Pancreas (tissue), 10 donors: Measurements from ENCODE around the gene TTC22. TPM values are rescaled to one million over a fixed set of nuclear protein-coding genes. Genes with fewer than 3 reads are reported as not detected.

Experiments used
- ATAC-seq, 4 donors: fragments of 200-7000 bp; cut with Tn5 transposase; one replicate each; pipeline versions ENCODE4 v1.8.0 to v1.9.1; 2020; ENCODE audit warnings: mild to moderate bottlenecking in 4 of 4, moderate library complexity in 4 of 4
- DNase-seq, 6 donors: peaks; one replicate each; pipeline ENCODE4 v3.0.0-alpha.2; 2020
- FAIRE-seq: peaks from 2 replicates; lab custom pipeline; 2012; peaks lifted over from hg19 to GRCh38; lab: Jason Lieb, UNC
- H3K27ac ChIP-seq, 4 donors: fragments of 200-600 bp; sonication (generic); 1 replicate in 3 of 4; 2 replicates in 1 of 4; pipeline versions ENCODE4 v1.5.0 to v1.8.0; 2020
- H3K27me3 ChIP-seq, 4 donors: fragments of 200-600 bp; one replicate each; pipeline ENCODE4 v1.8.0; 2021
- H3K36me3 ChIP-seq, 3 donors: fragments of 200-600 bp; sonication (generic) in 1 of 3; one replicate each; pipeline versions ENCODE4 v1.5.0 to v1.8.0; 2020 to 2021
- H3K4me1 ChIP-seq, 3 donors: fragments of 200-600 bp; one replicate each; pipeline ENCODE4 v1.8.0; 2021
- H3K4me3 ChIP-seq, 4 donors: fragments of 200-600 bp; sonication (generic) in 2 of 4; one replicate each; pipeline versions ENCODE4 v1.5.0 to v1.8.0; 2020 to 2021
- H3K9me3 ChIP-seq, 4 donors: fragments of 200-600 bp; one replicate each; pipeline ENCODE4 v1.8.0; 2021
- WGBS, 2 donors: extraction: QIAGEN DNeasy Blood & Tissue Kit; methylation state at CpG; one replicate each; pipeline ENCODE4 v1.1.7; 2013; 5-methylcytosine and 5-hydroxymethylcytosine counted together
- intact Hi-C, 3 donors: fragments of 100-400 bp; cut with DNase I; formaldehyde crosslinking; loops; one replicate each; pipeline versions ENCODE4 v1.11.1 to v1.14.2; 2022
- polyA plus RNA-seq, 2 donors: library from polyadenylated mRNA; stranded (reverse); fragments of 200-250 nt; gene quantifications; one replicate each; pipeline ENCODE4 v1.2.3, GENCODE V29; 2013
- total RNA-seq, 6 donors: library from RNA; stranded (reverse); fragmentation: NEBNext Ultra II Directional in 4 of 6; extraction: Animal tissue kit (Norgen Biotek cat#: 25700) in 4 of 6; gene quantifications; one replicate each; pipeline versions ENCODE4 v1.2.1 to v1.2.4, GENCODE V29; 2021 to 2023
- TF ChIP-seq, protein P1 (sequence below), 4 donors: fragments of 200-600 bp; sonication (generic) in 3 of 4; IDR thresholded peaks; one replicate each; pipeline versions ENCODE4 v1.5.0 to v1.8.0; 2021; ENCODE audit warnings: antibody characterized with exemption in 4 of 4
- donor health status: healthy with polysubstance abuse.
- donor health status: DM: no; HTN: no; CAD: no; lungs with moderate emphysema.
- donor health status: DM: no; HTN: no; CAD: no.
- donor health status: control.
- donor health status: control.
- donor health status: Bipolar disorder and iron deficiency.
- donor health status: DM: yes; HTN: yes; CAD: no.
- donor health status: DM: no; HTN: no; CAD: no.
- donor health status: DM: no; HTN: no; CAD: no.
- donor health status: DM: yes; HTN: yes; CAD: no.

TTC22 gene
- total and polyA plus RNA-seq, 8 donors: 6.1 to 10.6 (median 7.1) TPM

DNA sequence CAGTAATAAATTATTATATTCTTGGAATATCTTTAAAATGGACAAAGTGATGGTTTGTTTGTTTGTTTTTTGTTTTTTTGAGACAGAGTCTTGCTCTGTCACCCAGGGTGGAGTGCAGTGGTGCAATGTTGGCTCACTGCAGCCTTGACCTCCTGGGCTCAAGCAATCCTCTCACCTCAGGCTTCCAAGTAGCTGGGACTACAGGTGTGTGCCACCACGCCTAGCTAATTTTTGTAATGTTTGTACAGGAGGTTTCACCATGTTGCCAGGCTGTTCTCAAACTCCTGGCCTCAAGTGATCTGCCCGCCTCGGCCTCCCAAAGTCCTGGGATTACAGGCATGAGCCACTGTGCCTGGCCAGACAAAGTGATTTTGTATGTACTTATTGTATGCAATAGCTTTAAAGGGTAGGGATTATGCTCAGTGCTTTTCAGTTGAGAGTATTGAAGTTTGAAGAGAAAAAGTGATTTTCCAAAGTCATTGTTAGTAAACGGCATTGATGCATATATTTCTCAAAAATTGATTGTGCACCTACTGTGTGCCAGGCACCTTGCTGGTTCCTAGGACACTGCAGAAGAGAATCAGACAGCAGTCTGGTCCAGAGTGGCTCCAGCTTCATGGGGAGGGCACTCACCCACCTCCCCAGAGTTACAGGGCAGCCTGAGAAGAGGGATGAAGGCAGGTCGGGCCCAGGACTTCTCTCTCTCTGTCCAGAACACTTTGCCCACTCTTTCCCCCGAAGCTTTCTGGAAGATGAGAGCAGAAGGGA lies 34.2 kb upstream of the TTC22 start:
- DNase-seq (no peak), ATAC-seq (no peak), FAIRE-seq (no peak)
- Histone ChIP-seq H3K36me3 (no peaks in the 10 kb centered on the region), H3K27ac (no peak overlapping the region), H3K9me3 (no peaks in the 10 kb centered on the region), H3K4me3 (no peak overlapping the region), H3K4me1 (no peaks in the 10 kb centered on the region), H3K27me3 (no peaks in the 10 kb centered on the region)
- WGBS, 2 donors: 78% methylated on average over 6 of the region's 6 CpGs
- intact Hi-C loops: no loop called here
- TF ChIP-seq, protein P1, sequence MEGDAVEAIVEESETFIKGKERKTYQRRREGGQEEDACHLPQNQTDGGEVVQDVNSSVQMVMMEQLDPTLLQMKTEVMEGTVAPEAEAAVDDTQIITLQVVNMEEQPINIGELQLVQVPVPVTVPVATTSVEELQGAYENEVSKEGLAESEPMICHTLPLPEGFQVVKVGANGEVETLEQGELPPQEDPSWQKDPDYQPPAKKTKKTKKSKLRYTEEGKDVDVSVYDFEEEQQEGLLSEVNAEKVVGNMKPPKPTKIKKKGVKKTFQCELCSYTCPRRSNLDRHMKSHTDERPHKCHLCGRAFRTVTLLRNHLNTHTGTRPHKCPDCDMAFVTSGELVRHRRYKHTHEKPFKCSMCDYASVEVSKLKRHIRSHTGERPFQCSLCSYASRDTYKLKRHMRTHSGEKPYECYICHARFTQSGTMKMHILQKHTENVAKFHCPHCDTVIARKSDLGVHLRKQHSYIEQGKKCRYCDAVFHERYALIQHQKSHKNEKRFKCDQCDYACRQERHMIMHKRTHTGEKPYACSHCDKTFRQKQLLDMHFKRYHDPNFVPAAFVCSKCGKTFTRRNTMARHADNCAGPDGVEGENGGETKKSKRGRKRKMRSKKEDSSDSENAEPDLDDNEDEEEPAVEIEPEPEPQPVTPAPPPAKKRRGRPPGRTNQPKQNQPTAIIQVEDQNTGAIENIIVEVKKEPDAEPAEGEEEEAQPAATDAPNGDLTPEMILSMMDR (IDR thresholded peaks at IDR 0.05): no peak

DNA sequence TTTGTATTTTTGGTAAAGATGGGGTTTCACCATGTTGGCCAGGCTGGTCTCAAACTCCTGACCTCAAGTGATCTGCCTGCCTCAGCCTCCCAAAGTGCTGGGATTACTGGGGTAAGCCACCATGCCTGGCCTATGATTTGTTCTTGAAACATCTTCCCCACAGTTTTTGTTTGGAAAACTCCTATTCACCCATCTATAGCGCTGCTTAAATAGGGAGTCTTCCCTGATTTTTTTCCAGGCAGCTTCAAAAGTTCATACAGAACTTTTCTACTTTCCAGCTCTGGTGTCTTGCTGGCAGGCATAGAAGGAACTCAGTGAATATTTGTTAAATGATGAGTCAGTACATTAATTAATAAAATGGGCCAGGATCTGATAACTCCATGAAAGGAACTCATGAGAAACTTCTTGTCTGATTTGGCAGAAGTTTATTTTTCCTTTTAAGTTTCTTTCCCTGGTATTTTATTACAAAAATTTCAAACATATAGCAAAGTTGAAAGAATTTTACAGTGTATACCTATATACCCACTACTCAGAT lies 33.0 kb upstream of the TTC22 start:
- no peak for DNase-seq
- FAIRE-seq: no peak
- H3K27me3 ChIP-seq: no peaks in the 10 kb centered on the region
- H3K4me1 ChIP-seq: no peaks in the 10 kb centered on the region
- no peaks in the 10 kb centered on the region for H3K9me3 ChIP-seq
- WGBS, 2 donors: 99 to 100% methylated on average over 1 of the region's 1 CpG
- intact Hi-C loops: no loop called here
- H3K27ac ChIP-seq: no peak overlapping the region
- no peak for ATAC-seq
- TF ChIP-seq, protein P1 (IDR thresholded peaks at IDR 0.05): no peak
- H3K4me3 ChIP-seq: no peak overlapping the region
- no peaks in the 10 kb centered on the region for H3K36me3 ChIP-seq

DNA sequence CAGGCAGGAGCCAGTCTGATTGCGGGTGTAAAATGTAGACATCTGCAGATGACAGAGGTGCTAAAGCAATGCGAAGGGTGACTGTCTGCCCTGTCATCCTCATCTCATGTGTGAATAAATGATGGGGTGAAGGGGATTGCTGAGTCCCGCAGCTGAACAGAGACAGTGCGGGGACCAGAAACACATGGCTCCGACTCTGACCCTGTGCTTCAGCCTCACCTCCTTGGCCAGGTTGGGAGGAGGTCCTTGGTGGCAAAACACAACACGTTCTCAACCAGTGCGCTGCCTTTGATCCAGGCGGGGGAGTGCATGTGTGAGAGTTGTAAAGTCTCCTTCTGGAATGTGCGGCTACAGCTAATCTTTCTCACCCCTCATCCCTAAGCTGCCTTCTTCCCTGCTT lies 32.0 kb upstream of the TTC22 start:
- ATAC-seq (no peak), DNase-seq (no peak), FAIRE-seq (no peak)
- Histone ChIP-seq H3K4me1 (no peaks in the 10 kb centered on the region), H3K27me3 (no peaks in the 10 kb centered on the region), H3K27ac (no peak overlapping the region), H3K36me3 (no peaks in the 10 kb centered on the region), H3K9me3 (no peaks in the 10 kb centered on the region), H3K4me3 (no peak overlapping the region)
- intact Hi-C loops: no loop called here
- WGBS, 2 donors: 85 to 90% methylated on average over 9 of the region's 9 CpGs
- TF ChIP-seq, protein P1 (IDR thresholded peaks at IDR 0.05): no peak

DNA sequence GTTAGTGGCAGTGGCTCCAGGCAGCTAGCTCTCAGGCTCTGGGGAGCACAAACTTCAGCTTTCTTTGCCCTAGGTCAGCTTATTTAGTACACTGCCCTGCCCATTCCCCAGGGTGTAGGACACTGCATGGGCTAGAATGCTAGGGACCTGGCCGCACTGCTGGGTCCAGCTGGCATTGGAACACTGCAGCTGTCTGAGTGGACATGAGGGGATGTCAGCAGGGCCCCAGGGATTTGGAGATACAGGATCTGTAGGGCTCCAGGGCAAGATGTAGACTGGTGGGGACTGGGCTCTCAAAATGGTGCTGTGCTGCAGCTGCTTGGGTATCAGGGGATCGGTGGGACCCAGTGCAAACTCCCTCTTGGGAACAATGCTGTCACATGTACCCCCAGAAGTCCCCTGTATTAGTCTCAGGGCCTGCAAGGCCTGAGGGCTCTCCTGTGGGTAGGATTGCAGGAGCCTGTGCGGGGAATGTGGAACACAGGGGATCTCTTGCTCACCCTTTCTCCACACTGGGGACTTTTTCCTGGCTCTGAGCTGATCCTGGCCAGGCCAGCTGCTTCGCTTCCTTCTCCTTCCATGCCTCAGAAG lies 25.2 kb upstream of the TTC22 start:
- FAIRE-seq (no peak), DNase-seq (no peak), ATAC-seq (no peak)
- no peaks in the 10 kb centered on the region for H3K36me3 ChIP-seq
- H3K4me1 ChIP-seq: no peaks in the 10 kb centered on the region
- no peaks in the 10 kb centered on the region for H3K9me3 ChIP-seq
- no peak overlapping the region for H3K4me3 ChIP-seq
- WGBS, 2 donors: 94 to 97% methylated on average over 4 of the region's 4 CpGs
- H3K27me3 ChIP-seq: no peaks in the 10 kb centered on the region
- TF ChIP-seq, protein P1 (IDR thresholded peaks at IDR 0.05): no peak
- intact Hi-C loops: no loop called here
- H3K27ac ChIP-seq: no peak overlapping the region

DNA sequence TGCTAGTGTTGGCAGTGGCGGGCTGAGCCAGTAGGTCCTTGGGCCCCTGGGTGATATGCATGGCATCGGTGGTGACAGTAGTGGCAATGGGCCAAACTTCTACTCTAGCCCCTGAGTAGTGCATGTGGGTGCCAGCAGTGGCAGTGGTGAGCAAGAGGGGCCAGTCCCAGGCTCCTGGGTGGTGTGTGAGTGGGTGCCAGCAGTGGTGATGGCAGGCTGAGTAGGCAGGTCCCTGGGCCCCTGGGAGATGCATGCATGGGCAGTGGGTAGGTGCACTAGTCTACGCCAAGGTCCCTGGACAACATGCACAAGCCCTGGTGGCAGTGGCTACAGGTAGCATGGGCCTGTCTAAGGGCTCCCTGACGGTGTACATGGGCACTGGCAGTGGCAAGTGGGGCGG lies 24.6 kb upstream of the TTC22 start:
- no peak for DNase-seq
- Histone ChIP-seq H3K9me3 (no peaks in the 10 kb centered on the region), H3K4me1 (no peaks in the 10 kb centered on the region), H3K4me3 (no peak overlapping the region), H3K27me3 (no peaks in the 10 kb centered on the region), H3K36me3 (no peaks in the 10 kb centered on the region), H3K27ac (no peak overlapping the region)
- ATAC-seq: no peak
- intact Hi-C loops: no loop called here
- TF ChIP-seq, protein P1 (IDR thresholded peaks at IDR 0.05): no peak
- 95 to 97% methylated on average over 5 of the region's 5 CpGs for WGBS, 2 donors
- no peak for FAIRE-seq
